Keratinocyte (primary cell): ENCODE data around the gene CAMKMT.

Experiments
- CTCF ChIP-seq, 3 experiments: IDR thresholded peaks in 1 of 3; conservative IDR thresholded peaks in 1 of 3; optimal IDR thresholded peaks in 1 of 3; 2 replicates in 2 of 3; 3 replicates in 1 of 3; pipeline versions ENCODE3 to v1.5.1; 2011; ENCODE audit warnings: low read length in 3 of 3, mild to moderate bottlenecking in 3 of 3, moderate library complexity in 2 of 3, control low read depth in 1 of 3, inconsistent platforms in 1 of 3; ENCODE audit not compliant: insufficient read depth in 2 of 3; ENCODE audit errors: extremely low read depth in 1 of 3
- EZH2 ChIP-seq: IDR thresholded peaks from one replicate; pipeline ENCODE4 v1.6.1; 2012; ENCODE audit warnings: inconsistent platforms, mild to moderate bottlenecking, low read length, moderate library complexity

GRCh38 chr2:44722026-44722625 is 360.4 kb downstream of the CAMKMT start:
- TF ChIP-seq CTCF (optimal IDR thresholded peaks at IDR 0.05 in 1 of 3, IDR thresholded peaks at IDR 0.05 in 1 of 3, conservative IDR thresholded peaks at IDR 0.05 in 1 of 3; ENCODE audit: extremely low read depth in 1 of 3, insufficient read depth in 2 of 3, low read length in 3 of 3) (no peak), EZH2 (no peak)
